B cell (primary cell): ENCODE measurements around the gene GON7. TPM values are rescaled to one million over a fixed set of nuclear protein-coding genes. Genes with fewer than 3 reads are reported as not detected.

ENCODE experiments used
- ATAC-seq: fragments of 200-7000 bp; cut with Tn5 transposase; one replicate; pipeline ENCODE4 v1.10.0; 2021; ENCODE audit warnings: low read depth, mild to moderate bottlenecking, moderate number of reproducible peaks, moderate library complexity
- CTCF ChIA-PET: fragments of 350-600 bp; sonication (Branson Sonifier 250); formaldehyde crosslinking; loops from one replicate; lab custom pipeline; 2021; ENCODE audit warnings: antibody characterized with exemption, inconsistent platforms; lab: Charles Lee
- POLR2A ChIA-PET: fragments of 350-600 bp; sonication (Branson Sonifier 250); formaldehyde crosslinking; loops from one replicate; lab custom pipeline; 2021; ENCODE audit warnings: antibody characterized with exemption; lab: Charles Lee
- DNase-seq: peaks from one replicate; pipeline ENCODE4 v3.0.0; 2013
- H2AFZ ChIP-seq: 2 replicates; pipeline ENCODE4 v1.6.1; 2012; ENCODE audit warnings: mild to moderate bottlenecking, low read depth, low read length; ENCODE audit not compliant: insufficient read depth, poor library complexity, severe bottlenecking
- H3K27ac ChIP-seq, 2 donors: 1 replicate in 1 of 2; 2 replicates in 1 of 2; pipeline ENCODE4 v1.5.1; 2012 to 2013; ENCODE audit warnings: low read length in 2 of 2, mild to moderate bottlenecking in 2 of 2, moderate library complexity in 1 of 2
- H3K27me3 ChIP-seq, 4 experiments: fragments of 200-600 bp in 1 of 4; sonication (generic) in 1 of 4; replicated peaks in 1 of 4; 1 replicate in 2 of 4; 2 replicates in 2 of 4; pipeline versions ENCODE4 v1.6.1 to v1.7.0; 2013 to 2016; ENCODE audit warnings: low read length in 3 of 4, mild to moderate bottlenecking in 2 of 4, mixed read lengths in 1 of 4, moderate library complexity in 1 of 4; ENCODE audit not compliant: insufficient read depth in 4 of 4, control insufficient read depth in 3 of 4; ENCODE audit errors: control extremely low read depth in 1 of 4
- H3K36me3 ChIP-seq, 2 experiments: replicated peaks in 1 of 2; 1 replicate in 1 of 2; 2 replicates in 1 of 2; pipeline versions ENCODE4 v1.6.1 to v1.7.1; 2013; ENCODE audit warnings: low read length in 1 of 2; ENCODE audit not compliant: insufficient read depth in 2 of 2, control insufficient read depth in 1 of 2; ENCODE audit errors: control extremely low read depth in 1 of 2, extremely low read depth in 1 of 2
- H3K4me1 ChIP-seq, 2 donors: fragments of 200-600 bp in 1 of 2; sonication (generic) in 1 of 2; 1 replicate in 1 of 2; 2 replicates in 1 of 2; pipeline versions ENCODE4 v1.5.1 to v1.6.1; 2013 to 2017; ENCODE audit warnings: low read length in 2 of 2; ENCODE audit not compliant: control insufficient read depth in 2 of 2, insufficient read depth in 2 of 2
- H3K4me2 ChIP-seq: replicated peaks from 2 replicates; pipeline ENCODE3; 2012; ENCODE audit warnings: mild to moderate bottlenecking, low read depth, low read length; ENCODE audit not compliant: poor library complexity, severe bottlenecking
- H3K4me3 ChIP-seq, 5 experiments: fragments of 200-600 bp in 1 of 5; sonication (generic) in 1 of 5; 1 replicate in 3 of 5; 2 replicates in 2 of 5; pipeline versions ENCODE4 v1.5.1 to v1.7.0; 2011 to 2016; ENCODE audit warnings: low read length in 4 of 5, mild to moderate bottlenecking in 4 of 5, low read depth in 2 of 5, control low read depth in 1 of 5, moderate library complexity in 1 of 5; ENCODE audit not compliant: insufficient read depth in 1 of 5; ENCODE audit errors: control extremely low read depth in 1 of 5, extremely low read depth in 1 of 5
- H3K79me2 ChIP-seq: fragments of 200-600 bp; sonication (generic); one replicate; pipeline ENCODE4 v1.6.0; 2016; ENCODE audit warnings: low read length; ENCODE audit not compliant: control insufficient read depth, insufficient read depth
- H3K9ac ChIP-seq: fragments of 200-600 bp; sonication (generic); 2 replicates; pipeline ENCODE4 v1.6.1; 2017; ENCODE audit warnings: mild to moderate bottlenecking, low read length, moderate library complexity
- H3K9me3 ChIP-seq, 3 donors: one replicate each; pipeline versions ENCODE4 v1.6.1 to v1.7.1; 2013; ENCODE audit warnings: low read length in 2 of 3; ENCODE audit not compliant: control insufficient read depth in 2 of 3, insufficient read depth in 1 of 3; ENCODE audit errors: control extremely low read depth in 1 of 3
- H4K20me1 ChIP-seq: 2 replicates; pipeline ENCODE4 v1.6.0; 2012; ENCODE audit warnings: mild to moderate bottlenecking, low read length; ENCODE audit not compliant: insufficient read depth, control insufficient read depth, poor library complexity, severe bottlenecking
- H3K27ac Mint-ChIP-seq: one replicate; pipeline ENCODE4 v1.8.0; 2021; ENCODE audit warnings: mixed read lengths
- H3K27me3 Mint-ChIP-seq: one replicate; pipeline ENCODE4 v1.8.0; 2021; ENCODE audit warnings: mixed read lengths
- H3K4me1 Mint-ChIP-seq: one replicate; pipeline ENCODE4 v1.8.0; 2021; ENCODE audit warnings: mixed read lengths
- H3K4me3 Mint-ChIP-seq: one replicate; pipeline ENCODE4 v1.8.0; 2021; ENCODE audit warnings: mixed read lengths
- H3K9me3 Mint-ChIP-seq: one replicate; pipeline ENCODE4 v1.8.0; 2022; ENCODE audit warnings: mixed read lengths; ENCODE audit not compliant: insufficient read depth
- CTCF ChIP-seq: fragments of 200-600 bp; IDR thresholded peaks from one replicate; pipeline ENCODE4 v1.8.0; 2022; ENCODE audit warnings: antibody characterized with exemption, mild to moderate bottlenecking
- EZH2 ChIP-seq: IDR thresholded peaks from 2 replicates; pipeline ENCODE4 v1.6.1; 2012; ENCODE audit warnings: borderline replicate concordance, low read depth, mild to moderate bottlenecking, moderate library complexity, low read length; ENCODE audit not compliant: insufficient read depth, poor library complexity, severe bottlenecking
- WGBS: methylation state at CpG from one replicate; pipeline ENCODE4 v1.1.5; 2013; ENCODE audit warnings: missing lambda C conversion rate; ENCODE audit not compliant: insufficient coverage; 5-methylcytosine and 5-hydroxymethylcytosine counted together
- intact Hi-C: fragments of 100-400 bp; cut with micrococcal nuclease; formaldehyde crosslinking; loops from one replicate; pipeline ENCODE4 v1.10.0; 2022
- polyA plus RNA-seq: library from polyadenylated mRNA; depleted of rRNA; stranded (reverse); fragments of >200 nt; gene quantifications from 2 replicates; pipeline ENCODE4 v1.2.3, GENCODE V29; 2012
- total RNA-seq, 2 donors: library from RNA; stranded (reverse); fragments of 120-200 nt in 1 of 2; gene quantifications; 1 replicate in 1 of 2; 2 replicates in 1 of 2; pipeline versions ENCODE4 v1.2.3 to v1.2.4, GENCODE V29; 2013 to 2022

The GON7 gene
- total and polyA plus RNA-seq, 2 donors (not counting 1 experiment from before 2014, with no cell fraction given): 4.3 to 8.9 TPM

GRCh38 chr14:93231129-93231979, 24.5 kb upstream of the GON7 start:
- intact Hi-C loops: no loop called here

More at GRCh38 chr14:93231129-93231979, 24.5 kb upstream of the GON7 start:
- H3K27me3 Mint-ChIP-seq: peaks cover 8% of the 10 kb centered on the region
- H3K4me3 Mint-ChIP-seq: peak overlapping the region; percentile 57
- Histone ChIP-seq H4K20me1 (no peaks in the 10 kb centered on the region), H3K79me2 (no peaks in the 10 kb centered on the region), H3K9ac (peak overlapping the region; percentile 25), H2AFZ (peak overlapping the region; percentile 32), H3K4me3 (peak overlapping the region in 2 of 5 experiments; percentile 11 to 14), H3K4me1 (peaks cover 4% of the 10 kb centered on the region in 2 donors), H3K36me3 (peaks cover 15 to 26% of the 10 kb centered on the region in 2 experiments), H3K27me3 (peaks cover 0 to 11% (median 0%) of the 10 kb centered on the region in 4 experiments), H3K4me2 (peak overlapping the region; percentile 50), H3K27ac (no peak overlapping the region), H3K9me3 (peaks cover 0 to 4% (median 0%) of the 10 kb centered on the region in 3 donors)
- ChIA-PET CTCF (interaction anchor here (1.0 to 1.1 kb wide), 2 partner anchors 305 to 308 kb away, joined by 3 to 4 read pairs; no protein-coding TSS in a partner anchor), POLR2A (no interaction called here)
- H3K27ac Mint-ChIP-seq: no peak overlapping the region
- DNase-seq: no peak
- H3K9me3 Mint-ChIP-seq: no peaks in the 10 kb centered on the region
- H3K4me1 Mint-ChIP-seq: peaks cover 12% of the 10 kb centered on the region
- 29% methylated on average over 32 of the region's 39 CpGs for WGBS
- ATAC-seq: no peak
- TF ChIP-seq EZH2 (no peak), CTCF (no peak)
